ENCODE measurements around the gene SSTR5. TPM values are rescaled to one million over a fixed set of nuclear protein-coding genes. Genes with fewer than 3 reads are reported as not detected.
A peak's percentile ranks its signal among the peaks of the same experiment; 100 is the strongest.

The SSTR5 gene
- total RNA-seq, 6 experiments from 2014 or later, result not detected

- no peak overlapping the region for H3K27ac Mint-ChIP-seq
- no peak for TF ChIP-seq CTCF (IDR thresholded peaks at IDR 0.05)
- H3K9me3 Mint-ChIP-seq, result no peaks in the 10 kb centered on the region
Observed at GRCh38 chr16:1076801-1077576, 4.4 kb downstream of the SSTR5 start.

GRCh38 chr16:1077877-1078578, 5.5 kb downstream of the SSTR5 start:
- H3K4me3 Mint-ChIP-seq, result no peak overlapping the region
- no peaks in the 10 kb centered on the region for H3K9me3 Mint-ChIP-seq
- no peak overlapping the region for H3K27ac Mint-ChIP-seq
- no peak for DNase-seq
- no peak for TF ChIP-seq CTCF (IDR thresholded peaks at IDR 0.05)
- peaks cover 8% of the 10 kb centered on the region; the same call in 1 of the 2 replicates for H3K27me3 Mint-ChIP-seq (ENCODE audit: insufficient read depth)
- no peaks in the 10 kb centered on the region for H3K4me1 Mint-ChIP-seq (ENCODE audit: low read depth)
- H3K36me3 Mint-ChIP-seq (ENCODE audit: low read depth), result no peaks in the 10 kb centered on the region

More at GRCh38 chr16:1076801-1077576, 4.4 kb downstream of the SSTR5 start:
- no peak for DNase-seq
- Mint-ChIP-seq H3K36me3 (ENCODE audit: low read depth) (no peaks in the 10 kb centered on the region), H3K4me3 (no peak overlapping the region), H3K4me1 (ENCODE audit: low read depth) (no peaks in the 10 kb centered on the region), H3K27me3 (ENCODE audit: insufficient read depth) (peaks cover 8% of the 10 kb centered on the region)

GRCh38 chr16:1078579-1079021, 6.1 kb downstream of the SSTR5 start:
- peaks cover 8% of the 10 kb centered on the region; the same call in 1 of the 2 replicates for H3K27me3 Mint-ChIP-seq (ENCODE audit: insufficient read depth)
- no peak overlapping the region for H3K27ac Mint-ChIP-seq
- H3K4me1 Mint-ChIP-seq (ENCODE audit: low read depth), result no peaks in the 10 kb centered on the region
- DNase-seq, result peak; percentile 49
- no peak for TF ChIP-seq CTCF (IDR thresholded peaks at IDR 0.05)
- H3K9me3 Mint-ChIP-seq, result no peaks in the 10 kb centered on the region
- no peak overlapping the region for H3K4me3 Mint-ChIP-seq
- H3K36me3 Mint-ChIP-seq (ENCODE audit: low read depth), result no peaks in the 10 kb centered on the region

- Mint-ChIP-seq H3K4me3 (no peak overlapping the region), H3K36me3 (ENCODE audit: low read depth) (no peaks in the 10 kb centered on the region), H3K27me3 (ENCODE audit: insufficient read depth) (peaks cover 8% of the 10 kb centered on the region; the same call in 1 of the 2 replicates), H3K9me3 (peaks cover 7% of the 10 kb centered on the region; the same call in 1 of the 2 replicates), H3K4me1 (ENCODE audit: low read depth) (no peaks in the 10 kb centered on the region), H3K27ac (no peak overlapping the region)
- TF ChIP-seq CTCF (IDR thresholded peaks at IDR 0.05), result no peak
- no peak for DNase-seq
Observed at GRCh38 chr16:1079341-1079740, 6.8 kb downstream of the SSTR5 start.

- Mint-ChIP-seq H3K4me1 (ENCODE audit: low read depth) (no peaks in the 10 kb centered on the region), H3K27me3 (ENCODE audit: insufficient read depth) (peaks cover 6% of the 10 kb centered on the region), H3K36me3 (ENCODE audit: low read depth) (peaks cover 1% of the 10 kb centered on the region), H3K27ac (no peak overlapping the region), H3K9me3 (peaks cover 13% of the 10 kb centered on the region), H3K4me3 (no peak overlapping the region)
- no peak for DNase-seq
- no peak for TF ChIP-seq CTCF (IDR thresholded peaks at IDR 0.05)
Observed at GRCh38 chr16:1079786-1080525, 7.4 kb downstream of the SSTR5 start.
